NCI-H69 (cell line): ENCODE data around the gene KRTAP4-6.
"Not testable (repeated sequence)": the region's sequence is repeated elsewhere in the genome, so short reads cannot be mapped to it uniquely, and the experiment has no call there.

Experiments
- DNase-seq: peaks from one replicate; lab custom pipeline; 2025; lab: John Stamatoyannopoulos, UW

KRTAP4-6 gene

GRCh38 chr17:41140360-41141131, at the start of gene KRTAP4-6:
TSS of gene KRTAP4-6 (minus strand) at chr17:41140544. CDS start at chr17:41140487, 57 bp downstream.
- no peak for DNase-seq

GRCh38 chr17:41189837-41190318, 49.5 kb upstream of the KRTAP4-6 start, which contains the start of gene KRTAP9-1:
TSS of gene KRTAP9-1 (plus strand) at chr17:41189887. CDS start at chr17:41189887, 0 bp downstream.
- DNase-seq: not testable (repeated sequence)

- peak; percentile 3 for DNase-seq
Measured at GRCh38 chr17:41186872-41187271, 46.5 kb upstream of the KRTAP4-6 start.

- DNase-seq: no peak
Measured at GRCh38 chr17:41185001-41185400, 44.7 kb upstream of the KRTAP4-6 start.

DNA sequence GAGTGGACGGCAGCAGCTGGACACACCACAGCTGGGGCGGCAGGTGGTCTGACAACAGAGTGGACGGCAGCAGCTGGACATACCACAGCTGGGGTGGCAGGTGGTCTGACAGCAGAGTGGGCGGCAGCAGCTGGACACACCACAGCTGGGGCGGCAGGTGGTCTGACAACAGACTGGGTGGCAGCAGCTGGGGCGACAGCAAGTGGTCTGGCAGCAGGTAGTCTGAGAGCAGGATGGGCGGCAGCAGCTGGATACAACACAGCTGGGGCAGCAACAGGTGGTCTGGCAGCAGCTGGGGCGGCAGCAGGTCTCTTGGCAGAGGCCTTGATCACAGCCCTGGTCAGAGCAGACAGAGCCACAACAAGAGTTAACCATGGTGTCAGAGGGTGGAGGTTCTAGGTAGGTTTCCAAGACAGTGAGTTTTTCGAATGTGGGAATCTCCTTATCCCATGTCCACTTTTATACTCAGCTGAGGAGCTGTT, 44.2 kb upstream of the KRTAP4-6 start, which contains the start of gene KRTAP4-1:
KRTAP4-1 (minus strand) TSS at position 432 of the 482 bp plus-strand sequence; CDS start at position 375, 57 bp downstream.
- no peak for DNase-seq

GRCh38 chr17:41178843-41179616, 38.7 kb upstream of the KRTAP4-6 start:
- DNase-seq: no peak

DNA sequence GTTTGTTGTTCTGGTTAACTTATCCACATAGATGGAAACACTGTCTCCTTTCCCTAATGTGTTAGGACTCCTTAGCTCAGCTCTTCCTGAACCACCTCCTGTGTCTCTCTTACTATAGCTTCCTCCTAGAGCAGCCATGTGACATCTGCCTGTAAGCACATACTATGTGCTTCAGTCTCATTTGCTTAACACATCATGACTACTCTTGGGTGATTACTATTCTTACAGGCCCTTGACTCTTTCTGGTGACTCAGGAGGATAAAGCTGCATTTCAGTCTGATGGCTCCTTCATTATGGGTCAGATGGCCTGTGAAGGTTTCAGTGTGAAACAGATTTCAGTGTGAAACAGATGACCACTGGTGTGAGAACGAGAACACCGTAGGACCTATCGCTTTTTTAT, 38.0 kb upstream of the KRTAP4-6 start:
- no peak for DNase-seq

GRCh38 chr17:41177727-41178271, 37.5 kb upstream of the KRTAP4-6 start, which contains the start of gene KRTAP4-2:
TSS of gene KRTAP4-2 (minus strand) at chr17:41178221. CDS start at chr17:41178164, 57 bp downstream.
- no peak for DNase-seq

DNA sequence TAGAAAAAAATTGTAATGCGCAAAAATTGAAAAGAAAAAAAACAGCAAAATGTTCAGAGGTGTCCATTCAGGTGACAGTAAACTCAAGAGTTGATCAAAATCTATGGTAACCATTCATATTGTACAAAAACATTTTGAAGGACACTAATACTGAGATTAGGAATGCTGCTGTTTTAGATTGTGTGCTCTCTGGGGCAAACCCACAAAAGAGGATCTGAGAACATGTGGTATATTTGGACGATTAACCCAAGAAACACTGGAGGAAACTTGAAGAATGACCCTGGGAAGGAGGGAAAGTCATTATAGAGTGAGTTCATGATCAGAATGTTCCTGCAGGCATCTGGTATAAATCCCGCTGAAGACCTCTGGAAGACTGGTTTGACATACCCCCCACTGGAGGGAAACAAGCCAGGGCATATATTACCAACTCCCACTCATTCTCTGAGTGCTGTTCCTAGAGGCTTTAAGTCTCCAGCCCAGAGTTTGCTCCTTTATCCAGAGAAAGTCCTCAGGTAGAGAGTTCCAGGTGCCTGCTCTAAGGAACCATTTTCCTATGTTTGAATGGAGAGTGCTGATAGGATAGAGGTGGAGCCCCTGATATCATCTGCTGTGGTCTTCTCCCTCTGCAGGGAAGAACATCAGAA, 36.5 kb upstream of the KRTAP4-6 start:
- no peak for DNase-seq

- DNase-seq: no peak
Measured at GRCh38 chr17:41171886-41172285, 31.5 kb upstream of the KRTAP4-6 start.

DNA sequence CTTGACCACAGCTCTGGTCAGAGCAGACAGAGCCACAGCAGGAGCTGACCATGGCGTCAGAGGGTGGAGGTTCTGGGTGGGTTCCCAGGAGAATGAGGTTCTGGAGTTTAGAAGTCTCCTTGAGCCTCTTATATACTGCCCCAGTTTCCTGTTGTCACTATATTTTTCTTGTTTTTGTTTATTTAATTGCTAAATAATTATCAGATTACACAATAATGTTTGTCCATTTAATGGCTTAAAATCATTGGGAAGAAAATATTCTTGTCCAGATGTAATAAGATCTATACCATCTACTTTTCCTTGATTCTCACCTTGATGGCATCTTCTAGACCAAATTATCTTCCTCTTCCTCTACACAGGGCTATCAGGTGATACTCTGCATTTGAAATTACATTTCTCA, 27.8 kb upstream of the KRTAP4-6 start, which contains the start of gene KRTAP4-3:
KRTAP4-3 (minus strand) TSS at position 101 of the 400 bp plus-strand sequence; CDS start at position 52, 49 bp downstream.
- no peak for DNase-seq

GRCh38 chr17:41167561-41167960, 27.2 kb upstream of the KRTAP4-6 start:
- DNase-seq: no peak

GRCh38 chr17:41163828-41164227, 23.5 kb upstream of the KRTAP4-6 start:
- DNase-seq: no peak

DNA sequence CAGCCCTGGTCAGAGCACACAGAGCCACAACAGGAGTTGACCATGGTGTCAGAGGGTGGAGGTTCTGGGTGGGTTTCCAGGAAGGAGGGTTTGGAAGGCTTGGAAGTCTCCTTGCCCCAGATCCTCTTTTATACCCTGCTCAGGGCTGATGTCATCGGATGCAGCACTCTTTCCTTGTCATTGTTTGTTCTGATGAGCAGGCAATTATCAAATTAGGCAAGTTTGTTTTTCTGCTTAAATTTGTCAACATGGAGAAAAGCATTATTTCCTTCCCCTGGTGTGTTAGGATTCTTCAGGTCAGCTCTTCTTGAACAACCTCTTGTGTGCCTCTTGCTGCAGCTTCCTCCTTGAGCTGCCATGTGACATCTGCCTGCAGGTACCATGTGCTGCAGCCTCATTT, 20.3 kb upstream of the KRTAP4-6 start, which contains the start of gene KRTAP4-4:
KRTAP4-4 (minus strand) TSS at position 101 of the 400 bp plus-strand sequence; CDS start at position 44, 57 bp downstream.
- no peak for DNase-seq

DNA sequence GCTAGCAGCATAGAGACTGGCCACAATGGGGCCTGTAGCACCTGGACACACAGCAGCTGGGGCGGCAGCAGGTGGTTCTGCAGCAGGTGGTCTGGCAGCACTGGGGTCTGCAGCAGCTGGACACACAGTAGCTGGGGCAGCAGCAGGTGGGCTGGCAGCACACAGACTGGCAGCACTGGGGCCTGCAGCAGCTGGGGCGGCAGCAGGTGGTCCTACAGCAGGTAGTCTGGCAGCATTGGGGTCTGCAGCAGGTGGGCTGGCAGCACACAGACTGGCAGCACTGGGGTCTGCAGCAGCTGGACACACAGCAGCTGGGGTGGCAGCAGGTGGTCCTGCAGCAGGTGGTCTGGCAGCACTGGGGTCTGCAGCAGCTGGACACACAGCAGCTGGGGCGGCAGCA, 19.8 kb upstream of the KRTAP4-6 start:
- DNase-seq: not testable (repeated sequence)

DNA sequence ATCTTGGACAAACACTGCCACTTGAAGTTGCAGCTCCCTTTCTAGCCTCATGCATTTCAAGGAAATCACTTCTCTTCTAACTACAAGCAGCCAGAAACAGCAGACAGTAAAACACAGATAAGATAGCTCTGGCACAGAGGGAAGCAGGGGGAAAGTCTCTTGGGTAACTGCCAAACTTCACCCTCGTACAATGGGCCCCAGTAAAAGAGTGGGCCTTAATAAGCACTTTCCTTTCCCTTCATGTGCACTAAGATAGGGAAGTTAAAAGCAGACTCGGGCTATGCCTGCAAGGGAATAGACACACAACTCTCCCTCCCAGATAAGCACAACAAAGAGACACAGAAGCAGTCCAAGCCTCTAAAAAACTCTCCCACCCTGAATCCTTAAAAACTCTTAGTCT, 13.5 kb upstream of the KRTAP4-6 start:
- DNase-seq: no peak

- DNase-seq: no peak
Measured at GRCh38 chr17:41151525-41151924, 11.2 kb upstream of the KRTAP4-6 start.

DNA sequence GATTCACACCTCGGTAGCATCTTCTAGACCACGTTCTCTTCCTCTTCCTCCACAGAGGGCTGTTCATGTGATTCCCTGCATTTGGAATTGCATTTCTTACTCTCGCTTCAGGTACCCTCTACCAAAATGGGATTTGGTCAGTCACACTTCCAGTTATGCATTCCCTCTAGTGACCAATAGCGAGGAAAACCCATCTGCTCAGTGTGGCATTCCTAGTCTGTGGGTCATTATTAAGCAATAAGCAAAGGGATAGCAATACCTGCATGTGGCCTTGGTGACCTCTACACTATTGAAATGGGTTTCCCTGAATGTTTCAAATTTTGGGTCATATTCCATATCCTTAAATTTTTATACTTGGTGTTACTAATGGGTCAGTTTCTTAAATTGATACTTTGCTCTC, 9.7 kb upstream of the KRTAP4-6 start:
- DNase-seq: no peak

GRCh38 chr17:41149652-41149985, 9.3 kb upstream of the KRTAP4-6 start, which contains the start of gene KRTAP4-5:
TSS of gene KRTAP4-5 (minus strand) at chr17:41149825. CDS start at chr17:41149767, 58 bp downstream.
- DNase-seq: no peak

DNA sequence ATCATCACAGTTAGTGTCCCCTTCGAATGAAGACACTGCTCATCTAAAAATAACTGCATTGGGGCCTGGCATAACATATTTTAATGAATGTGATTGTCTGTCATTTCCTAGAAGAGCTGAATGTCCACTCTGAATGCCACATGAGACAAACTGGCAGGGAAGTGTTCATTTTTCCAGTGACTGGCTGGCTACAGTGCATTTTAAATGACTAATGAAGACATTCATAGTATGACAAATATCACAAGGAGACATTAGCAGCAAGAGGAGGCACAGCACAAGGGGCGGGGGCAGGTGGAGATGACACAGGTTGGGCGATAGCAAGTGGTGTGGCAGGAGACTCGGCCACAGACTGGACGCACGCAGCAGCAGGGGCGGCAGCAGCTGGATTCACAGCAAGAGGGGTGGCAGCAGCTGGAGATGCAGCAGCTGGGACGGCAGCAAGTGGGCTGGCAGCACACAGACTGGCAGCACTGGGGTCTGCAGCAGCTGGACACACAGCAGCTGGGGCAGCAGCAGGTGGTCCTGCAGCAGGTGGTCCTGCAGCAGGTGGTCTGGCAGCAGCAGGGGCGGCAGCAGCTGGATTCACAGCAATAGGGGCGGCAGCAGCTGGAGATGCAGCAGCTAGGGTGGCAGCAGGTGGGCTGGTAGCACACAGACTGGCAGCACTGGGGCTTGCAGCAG, 8.8 kb upstream of the KRTAP4-6 start:
- not testable (repeated sequence) for DNase-seq
